ENCODE measurements around the gene RNF13. TPM values are rescaled to one million over a fixed set of nuclear protein-coding genes. Genes with fewer than 3 reads are reported as not detected.

Gene RNF13
- total RNA-seq, 2 donors from 2014 or later = 21.3 to 32.7 TPM

- no peaks in the 10 kb centered on the region for H3K27me3 ChIP-seq (ENCODE audit: control insufficient read depth, insufficient read depth, low read length, poor library complexity, severe bottlenecking)
- H3K4me3 ChIP-seq (ENCODE audit: low read length) = no peak overlapping the region
- no peaks in the 10 kb centered on the region for H3K27me3 Mint-ChIP-seq (ENCODE audit: insufficient read depth)
- H3K27ac ChIP-seq (ENCODE audit: low read depth, low read length) = no peak overlapping the region
- H3K27ac Mint-ChIP-seq = no peak overlapping the region
- peaks cover 12% of the 10 kb centered on the region for H3K4me1 Mint-ChIP-seq
- 90 to 100% methylated on average over 1 to 4 of the region's 4 CpGs for WGBS, 2 experiments (ENCODE audit: insufficient coverage in 1 of 2, insufficient read length in 1 of 2)
- H3K4me3 Mint-ChIP-seq = no peak overlapping the region
- no peaks in the 10 kb centered on the region for H3K36me3 ChIP-seq (ENCODE audit: control insufficient read depth, insufficient read depth, low read length)
- no peaks in the 10 kb centered on the region for H3K9me3 Mint-ChIP-seq
- TF ChIP-seq, protein P1, sequence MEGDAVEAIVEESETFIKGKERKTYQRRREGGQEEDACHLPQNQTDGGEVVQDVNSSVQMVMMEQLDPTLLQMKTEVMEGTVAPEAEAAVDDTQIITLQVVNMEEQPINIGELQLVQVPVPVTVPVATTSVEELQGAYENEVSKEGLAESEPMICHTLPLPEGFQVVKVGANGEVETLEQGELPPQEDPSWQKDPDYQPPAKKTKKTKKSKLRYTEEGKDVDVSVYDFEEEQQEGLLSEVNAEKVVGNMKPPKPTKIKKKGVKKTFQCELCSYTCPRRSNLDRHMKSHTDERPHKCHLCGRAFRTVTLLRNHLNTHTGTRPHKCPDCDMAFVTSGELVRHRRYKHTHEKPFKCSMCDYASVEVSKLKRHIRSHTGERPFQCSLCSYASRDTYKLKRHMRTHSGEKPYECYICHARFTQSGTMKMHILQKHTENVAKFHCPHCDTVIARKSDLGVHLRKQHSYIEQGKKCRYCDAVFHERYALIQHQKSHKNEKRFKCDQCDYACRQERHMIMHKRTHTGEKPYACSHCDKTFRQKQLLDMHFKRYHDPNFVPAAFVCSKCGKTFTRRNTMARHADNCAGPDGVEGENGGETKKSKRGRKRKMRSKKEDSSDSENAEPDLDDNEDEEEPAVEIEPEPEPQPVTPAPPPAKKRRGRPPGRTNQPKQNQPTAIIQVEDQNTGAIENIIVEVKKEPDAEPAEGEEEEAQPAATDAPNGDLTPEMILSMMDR (conservative IDR thresholded peaks at IDR 0.05) = no peak
- H3K4me1 ChIP-seq (ENCODE audit: control insufficient read depth, insufficient read depth, low read length) = no peaks in the 10 kb centered on the region
- no peak overlapping the region for H3K9ac ChIP-seq (ENCODE audit: extremely low read depth, low read length, poor library complexity, severe bottlenecking)
- no peaks in the 10 kb centered on the region for H3K9me3 ChIP-seq (ENCODE audit: control insufficient read depth, low read length)
- no peak for DNase-seq
- H3K36me3 Mint-ChIP-seq (ENCODE audit: low read depth) = peaks cover 6% of the 10 kb centered on the region
Measured at GRCh38 chr3:149909923-149910322, 96.9 kb downstream of the RNF13 start.

GRCh38 chr3:149917124-149917667 is 104.2 kb downstream of the RNF13 start:
- Mint-ChIP-seq H3K27ac (no peak overlapping the region), H3K9me3 (no peaks in the 10 kb centered on the region), H3K27me3 (ENCODE audit: insufficient read depth) (no peaks in the 10 kb centered on the region), H3K4me1 (no peaks in the 10 kb centered on the region), H3K4me3 (no peak overlapping the region), H3K36me3 (ENCODE audit: low read depth) (peaks cover 22% of the 10 kb centered on the region)
- DNase-seq = no peak
- WGBS, 2 experiments (ENCODE audit: insufficient coverage in 1 of 2, insufficient read length in 1 of 2) = 96% methylated on average over 3 to 5 of the region's 5 CpGs
- no peak overlapping the region for H3K4me3 ChIP-seq (ENCODE audit: low read length)
- H3K27ac ChIP-seq (ENCODE audit: low read depth, low read length) = no peak overlapping the region
- H3K9ac ChIP-seq (ENCODE audit: extremely low read depth, low read length, poor library complexity, severe bottlenecking) = no peak overlapping the region
- no peaks in the 10 kb centered on the region for H3K27me3 ChIP-seq (ENCODE audit: control insufficient read depth, insufficient read depth, low read length, poor library complexity, severe bottlenecking)
- no peaks in the 10 kb centered on the region for H3K36me3 ChIP-seq (ENCODE audit: control insufficient read depth, insufficient read depth, low read length)
- H3K4me1 ChIP-seq (ENCODE audit: control insufficient read depth, insufficient read depth, low read length) = no peaks in the 10 kb centered on the region
- TF ChIP-seq, protein P1 (conservative IDR thresholded peaks at IDR 0.05) = no peak
- no peaks in the 10 kb centered on the region for H3K9me3 ChIP-seq (ENCODE audit: control insufficient read depth, low read length)

DNA sequence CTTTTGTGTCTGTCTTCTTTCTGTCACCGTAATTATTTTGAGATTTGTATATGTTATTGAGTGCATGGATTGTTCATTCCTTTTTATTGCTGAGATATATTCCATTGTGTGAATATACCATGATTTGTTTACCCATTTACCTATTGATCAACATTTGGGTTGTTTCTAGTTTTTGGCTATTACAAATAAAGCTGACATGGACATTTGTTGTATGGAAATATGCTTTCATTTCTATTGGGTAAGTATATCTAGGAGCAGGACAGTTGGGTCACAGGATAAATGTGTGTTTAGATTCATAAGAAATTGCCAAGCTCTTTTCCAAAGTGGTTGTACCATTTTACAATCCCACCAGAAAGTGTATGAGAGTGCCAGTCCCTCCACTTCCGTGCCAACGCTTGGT is 106.5 kb downstream of the RNF13 start:
- H3K9me3 ChIP-seq (ENCODE audit: control insufficient read depth, low read length) = no peaks in the 10 kb centered on the region
- no peak overlapping the region for H3K27ac Mint-ChIP-seq
- TF ChIP-seq, protein P1 (conservative IDR thresholded peaks at IDR 0.05) = no peak
- 100% methylated on average over 3 of the region's 3 CpGs; no CpG with 5 or more reads in 1 of the 2 experiments for WGBS, 2 experiments (ENCODE audit: insufficient coverage in 1 of 2, insufficient read length in 1 of 2)
- H3K27ac ChIP-seq (ENCODE audit: low read depth, low read length) = no peak overlapping the region
- no peaks in the 10 kb centered on the region for H3K4me1 Mint-ChIP-seq
- no peak overlapping the region for H3K4me3 Mint-ChIP-seq
- no peak overlapping the region for H3K4me3 ChIP-seq (ENCODE audit: low read length)
- no peaks in the 10 kb centered on the region for H3K4me1 ChIP-seq (ENCODE audit: control insufficient read depth, insufficient read depth, low read length)
- peaks cover 20% of the 10 kb centered on the region for H3K36me3 Mint-ChIP-seq (ENCODE audit: low read depth)
- no peak for DNase-seq
- H3K9ac ChIP-seq (ENCODE audit: extremely low read depth, low read length, poor library complexity, severe bottlenecking) = no peak overlapping the region
- no peaks in the 10 kb centered on the region for H3K27me3 ChIP-seq (ENCODE audit: control insufficient read depth, insufficient read depth, low read length, poor library complexity, severe bottlenecking)
- H3K27me3 Mint-ChIP-seq (ENCODE audit: insufficient read depth) = no peaks in the 10 kb centered on the region
- H3K9me3 Mint-ChIP-seq = no peaks in the 10 kb centered on the region
- H3K36me3 ChIP-seq (ENCODE audit: control insufficient read depth, insufficient read depth, low read length) = no peaks in the 10 kb centered on the region
